D341Med (cell line): ENCODE measurements around the gene TECPR2.
"Not testable (repeated sequence)": the region's sequence is repeated elsewhere in the genome, so short reads cannot be mapped to it uniquely, and the experiment has no call there.

Source experiments
- DNase-seq: peaks from one replicate; pipeline ENCODE4 v3.0.0; 2012; ENCODE audit warnings: low spot score

The TECPR2 gene, protein sequence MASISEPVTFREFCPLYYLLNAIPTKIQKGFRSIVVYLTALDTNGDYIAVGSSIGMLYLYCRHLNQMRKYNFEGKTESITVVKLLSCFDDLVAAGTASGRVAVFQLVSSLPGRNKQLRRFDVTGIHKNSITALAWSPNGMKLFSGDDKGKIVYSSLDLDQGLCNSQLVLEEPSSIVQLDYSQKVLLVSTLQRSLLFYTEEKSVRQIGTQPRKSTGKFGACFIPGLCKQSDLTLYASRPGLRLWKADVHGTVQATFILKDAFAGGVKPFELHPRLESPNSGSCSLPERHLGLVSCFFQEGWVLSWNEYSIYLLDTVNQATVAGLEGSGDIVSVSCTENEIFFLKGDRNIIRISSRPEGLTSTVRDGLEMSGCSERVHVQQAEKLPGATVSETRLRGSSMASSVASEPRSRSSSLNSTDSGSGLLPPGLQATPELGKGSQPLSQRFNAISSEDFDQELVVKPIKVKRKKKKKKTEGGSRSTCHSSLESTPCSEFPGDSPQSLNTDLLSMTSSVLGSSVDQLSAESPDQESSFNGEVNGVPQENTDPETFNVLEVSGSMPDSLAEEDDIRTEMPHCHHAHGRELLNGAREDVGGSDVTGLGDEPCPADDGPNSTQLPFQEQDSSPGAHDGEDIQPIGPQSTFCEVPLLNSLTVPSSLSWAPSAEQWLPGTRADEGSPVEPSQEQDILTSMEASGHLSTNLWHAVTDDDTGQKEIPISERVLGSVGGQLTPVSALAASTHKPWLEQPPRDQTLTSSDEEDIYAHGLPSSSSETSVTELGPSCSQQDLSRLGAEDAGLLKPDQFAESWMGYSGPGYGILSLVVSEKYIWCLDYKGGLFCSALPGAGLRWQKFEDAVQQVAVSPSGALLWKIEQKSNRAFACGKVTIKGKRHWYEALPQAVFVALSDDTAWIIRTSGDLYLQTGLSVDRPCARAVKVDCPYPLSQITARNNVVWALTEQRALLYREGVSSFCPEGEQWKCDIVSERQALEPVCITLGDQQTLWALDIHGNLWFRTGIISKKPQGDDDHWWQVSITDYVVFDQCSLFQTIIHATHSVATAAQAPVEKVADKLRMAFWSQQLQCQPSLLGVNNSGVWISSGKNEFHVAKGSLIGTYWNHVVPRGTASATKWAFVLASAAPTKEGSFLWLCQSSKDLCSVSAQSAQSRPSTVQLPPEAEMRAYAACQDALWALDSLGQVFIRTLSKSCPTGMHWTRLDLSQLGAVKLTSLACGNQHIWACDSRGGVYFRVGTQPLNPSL (N-terminal part only)

DNA sequence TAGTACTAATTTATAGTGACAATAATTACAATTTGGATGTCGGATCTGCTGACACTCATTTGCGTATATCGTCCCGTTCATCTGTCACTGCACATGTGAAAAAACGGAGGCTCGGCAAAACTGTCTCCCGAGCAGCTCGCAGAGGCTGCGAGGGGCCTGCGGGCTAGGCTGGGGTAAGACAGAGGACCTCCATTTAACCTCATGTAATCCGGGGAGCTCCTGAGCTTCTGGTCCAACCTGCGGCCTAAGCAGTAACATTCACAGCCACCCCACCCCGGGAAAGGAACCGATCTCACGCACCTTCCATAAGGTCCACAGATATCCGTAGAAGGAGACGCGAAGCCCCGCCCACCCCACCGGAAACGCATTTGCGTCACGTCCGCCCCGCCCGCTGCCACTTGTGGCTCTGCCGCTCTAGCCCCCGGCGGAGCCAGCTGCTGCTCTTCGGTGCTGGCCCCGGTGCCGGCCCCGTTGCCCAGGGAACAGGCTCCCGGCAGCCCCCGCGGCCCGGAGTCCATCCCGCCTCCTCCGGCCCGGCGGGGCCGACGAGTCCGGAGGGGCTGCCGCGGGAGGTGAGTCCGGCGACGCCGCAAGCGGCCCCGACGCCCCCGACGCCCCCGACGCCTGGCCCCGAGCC lies at the start of gene TECPR2, which contains the start of gene CINP:
TSS of gene TECPR2 (plus strand) at position 397 of the 637 bp plus-strand sequence. CDS start 13,781 bp downstream, outside the sequence.
TSS of gene CINP (minus strand) at position 346 of the 637 bp plus-strand sequence. CDS start at position 307, 39 bp downstream.
- peak; percentile 99 for DNase-seq

DNA sequence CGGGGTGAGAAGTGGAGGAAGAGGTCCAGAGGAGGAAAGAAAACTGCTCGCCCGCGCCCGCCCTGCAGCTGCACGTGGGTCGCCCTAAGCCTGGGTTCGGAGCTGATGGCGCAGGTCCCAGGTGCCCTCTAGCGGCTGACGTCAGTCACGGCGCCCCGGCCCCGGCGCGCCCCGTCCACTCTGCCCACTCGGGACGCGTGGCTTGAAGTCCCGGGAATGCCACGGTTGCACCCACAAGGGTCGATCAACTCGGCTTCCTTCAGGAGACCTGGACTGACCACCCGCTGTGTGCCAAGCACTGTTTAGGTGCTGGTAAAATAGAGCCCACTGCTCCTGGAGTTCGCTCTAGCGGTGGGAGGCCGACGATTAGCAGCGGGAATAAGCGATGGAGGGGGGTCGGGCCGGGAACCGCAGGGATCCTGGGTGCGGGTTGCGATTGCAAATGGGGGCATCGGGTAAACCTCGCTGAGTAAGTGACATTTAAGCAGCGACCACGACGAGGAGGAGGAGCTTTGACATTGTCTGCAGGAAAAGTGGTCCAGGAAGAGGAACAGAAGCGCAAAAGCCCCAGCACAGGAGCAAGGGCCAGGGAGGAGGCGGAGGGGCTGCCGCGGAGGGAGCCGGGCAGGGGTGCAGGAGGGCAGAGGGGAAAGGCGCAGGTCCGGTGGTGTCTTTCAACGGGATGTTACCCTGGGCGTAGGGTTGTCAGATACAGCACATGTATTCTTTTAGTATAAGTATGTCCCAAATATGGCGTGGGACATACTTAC lies 48.3 kb upstream of the TECPR2 start:
- DNase-seq = peak; percentile 91

DNA sequence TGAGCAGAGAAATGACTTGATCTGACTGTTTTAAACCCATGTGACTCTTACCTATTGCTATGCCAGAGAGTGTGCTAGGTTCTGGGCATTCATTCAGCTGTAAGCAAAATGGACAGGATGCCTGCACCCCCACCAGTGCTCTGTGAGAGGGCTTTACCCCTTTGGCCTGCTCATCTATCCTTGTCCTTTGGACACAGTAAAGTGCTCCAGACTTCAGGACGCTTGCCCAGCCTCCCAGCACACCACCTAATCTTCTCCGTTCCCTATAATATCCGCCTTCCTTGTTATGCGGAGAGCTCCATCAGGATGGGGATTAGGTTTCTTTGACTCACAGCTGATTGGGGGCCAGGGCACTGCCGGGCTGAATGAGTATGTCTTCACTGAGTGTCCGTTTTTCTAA lies 47.6 kb upstream of the TECPR2 start:
- DNase-seq = no peak

DNA sequence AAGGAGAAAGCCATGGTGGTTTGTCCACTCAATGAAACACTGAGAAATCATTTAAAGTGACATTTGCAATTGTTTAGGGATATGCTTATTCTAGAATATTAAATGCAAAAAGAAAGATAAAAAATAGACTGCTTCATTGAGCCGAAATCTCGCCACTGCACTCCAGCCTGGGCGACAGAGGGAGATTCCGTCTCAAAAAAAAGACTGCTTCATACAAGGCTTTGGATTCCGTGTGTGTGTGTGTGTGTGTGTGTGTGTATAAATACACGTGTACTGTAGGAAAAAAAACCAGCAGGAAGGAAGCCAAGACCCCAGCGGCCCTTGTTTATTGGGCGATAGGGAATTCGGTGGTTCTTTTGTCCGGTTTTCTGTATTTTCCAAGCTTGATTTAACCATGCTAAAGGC lies 46.4 kb upstream of the TECPR2 start:
- DNase-seq = no peak

DNA sequence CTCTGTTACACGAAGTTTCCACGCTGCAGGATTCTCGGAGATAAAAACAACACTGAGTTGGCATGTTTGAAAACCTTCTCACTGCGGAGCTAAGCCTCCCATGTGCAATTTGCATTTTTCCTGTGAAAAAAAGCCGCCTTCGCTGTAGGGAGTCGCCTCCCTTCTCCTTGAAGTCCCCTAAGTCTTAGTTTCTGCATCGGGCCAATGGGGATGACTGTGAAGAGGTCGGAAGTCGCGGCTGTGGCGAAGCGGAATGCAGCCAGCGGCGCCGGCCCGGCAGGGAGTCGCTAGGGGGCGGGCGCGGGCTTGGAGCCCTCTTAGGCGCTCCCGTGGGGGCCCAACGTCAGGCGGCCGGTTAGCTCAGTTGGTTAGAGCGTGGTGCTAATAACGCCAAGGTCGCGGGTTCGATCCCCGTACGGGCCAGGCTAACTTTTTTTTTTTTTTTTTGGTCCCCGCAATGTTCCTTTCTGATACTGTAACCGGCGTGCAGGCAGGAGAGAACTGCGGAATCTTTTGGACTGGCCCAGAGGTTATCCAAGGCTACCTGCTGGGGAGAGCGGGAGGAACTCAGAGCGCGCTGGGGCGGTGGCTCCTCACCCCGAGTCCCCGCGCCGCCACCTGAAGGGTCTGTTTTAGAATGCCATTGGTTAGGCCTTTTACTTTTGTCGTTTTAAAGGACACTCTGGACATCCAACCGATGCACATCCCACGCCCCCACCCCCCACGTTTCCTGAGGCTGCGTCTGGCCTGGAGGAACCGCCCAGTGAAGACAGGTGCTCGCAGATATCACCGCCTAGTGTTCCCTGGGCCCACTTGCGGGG lies 45.8 kb upstream of the TECPR2 start:
- DNase-seq = peak; percentile 95

DNA sequence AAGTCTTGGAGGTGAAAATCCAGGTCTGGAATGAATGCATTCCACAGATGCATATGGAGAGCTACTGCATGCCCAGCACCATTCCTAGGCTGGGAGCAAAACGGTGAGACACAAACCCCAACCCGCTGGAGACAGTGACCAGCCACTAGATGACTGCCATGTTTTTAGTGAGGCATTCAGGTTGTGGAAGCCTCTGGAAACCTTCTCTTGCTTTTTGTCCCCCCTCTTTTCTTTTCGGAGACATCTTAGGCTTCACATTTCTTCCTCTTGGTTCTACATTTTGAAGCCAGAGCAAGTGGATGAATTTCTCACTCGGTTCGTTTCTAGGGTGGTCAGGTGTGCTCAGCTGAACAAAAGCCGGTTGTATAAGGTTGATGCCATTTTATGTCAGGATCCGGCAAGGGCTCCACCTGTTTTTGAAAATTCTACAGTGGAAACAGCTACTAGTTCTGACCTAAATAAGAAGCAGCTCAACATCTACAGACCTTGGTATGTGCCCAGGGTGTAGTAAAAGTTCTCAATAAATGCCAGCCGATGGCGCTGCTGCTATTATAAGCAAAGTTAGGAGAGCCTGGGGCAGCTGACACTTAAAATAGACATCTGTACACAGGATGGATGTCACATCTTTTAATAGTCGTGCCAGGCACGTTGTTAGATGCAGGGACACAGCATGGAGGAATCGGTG lies 45.0 kb upstream of the TECPR2 start:
- no peak for DNase-seq

DNA sequence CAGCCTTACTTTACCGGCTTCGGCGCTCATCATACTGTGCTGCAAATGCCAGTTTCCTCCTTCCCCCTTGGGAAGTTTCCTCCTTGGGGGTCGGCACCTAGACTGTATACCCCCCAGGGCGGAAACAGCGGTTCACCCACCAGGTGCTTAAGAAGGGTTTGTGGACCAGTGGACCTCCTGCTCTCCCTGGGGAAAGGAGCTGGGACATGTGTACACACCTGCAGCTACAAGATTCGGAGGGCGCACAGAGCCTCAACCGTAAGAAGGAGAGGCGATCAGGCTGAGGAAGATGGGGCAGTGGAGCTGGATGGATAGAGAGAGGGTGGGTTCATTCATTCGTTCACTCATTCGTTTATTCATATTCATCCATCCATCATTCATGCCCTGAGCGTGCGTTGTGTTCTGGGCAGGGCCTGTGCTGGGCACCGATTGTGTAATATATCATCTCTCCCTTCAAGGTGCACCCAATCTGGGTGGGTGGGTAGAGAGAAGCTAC lies 43.9 kb upstream of the TECPR2 start:
- no peak for DNase-seq

DNA sequence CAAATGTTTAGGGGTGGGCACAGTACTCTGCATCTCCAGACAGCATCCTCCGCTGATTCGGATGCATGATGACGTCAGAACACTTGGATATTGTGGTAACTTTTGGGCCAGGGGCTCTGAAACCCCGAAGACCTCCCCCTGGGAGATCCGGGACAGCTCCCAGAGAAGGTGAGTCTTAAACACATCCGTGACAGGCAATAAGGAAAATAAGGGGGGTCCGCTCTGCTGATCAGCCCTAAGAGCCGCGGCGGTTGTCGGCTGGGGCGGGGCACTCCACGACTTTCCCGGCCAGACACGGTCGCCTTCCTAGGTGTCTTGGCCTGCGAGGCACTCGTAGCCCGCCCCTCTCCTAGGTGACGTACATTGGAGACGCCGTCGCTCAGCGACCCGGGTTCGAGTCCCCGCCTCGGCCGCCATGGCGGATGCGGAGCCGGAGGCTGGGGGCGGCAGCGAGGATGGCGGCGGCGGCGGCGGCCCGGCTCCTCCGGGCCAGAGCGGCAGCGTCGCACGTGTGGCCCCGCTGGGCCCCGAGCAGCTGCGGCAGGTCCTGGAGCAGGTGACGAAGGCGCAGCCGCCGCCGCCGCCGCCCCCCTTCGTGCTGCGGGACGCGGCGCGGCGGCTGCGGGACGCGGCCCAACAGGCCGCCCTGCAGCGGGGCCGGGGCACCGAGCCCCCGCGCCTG lies 43.2 kb upstream of the TECPR2 start, which contains the start of gene ZNF839:
TSS of gene ZNF839 (plus strand) at position 396 of the 682 bp plus-strand sequence. CDS start at position 416, 20 bp downstream.
- peak; percentile 90 for DNase-seq

DNA sequence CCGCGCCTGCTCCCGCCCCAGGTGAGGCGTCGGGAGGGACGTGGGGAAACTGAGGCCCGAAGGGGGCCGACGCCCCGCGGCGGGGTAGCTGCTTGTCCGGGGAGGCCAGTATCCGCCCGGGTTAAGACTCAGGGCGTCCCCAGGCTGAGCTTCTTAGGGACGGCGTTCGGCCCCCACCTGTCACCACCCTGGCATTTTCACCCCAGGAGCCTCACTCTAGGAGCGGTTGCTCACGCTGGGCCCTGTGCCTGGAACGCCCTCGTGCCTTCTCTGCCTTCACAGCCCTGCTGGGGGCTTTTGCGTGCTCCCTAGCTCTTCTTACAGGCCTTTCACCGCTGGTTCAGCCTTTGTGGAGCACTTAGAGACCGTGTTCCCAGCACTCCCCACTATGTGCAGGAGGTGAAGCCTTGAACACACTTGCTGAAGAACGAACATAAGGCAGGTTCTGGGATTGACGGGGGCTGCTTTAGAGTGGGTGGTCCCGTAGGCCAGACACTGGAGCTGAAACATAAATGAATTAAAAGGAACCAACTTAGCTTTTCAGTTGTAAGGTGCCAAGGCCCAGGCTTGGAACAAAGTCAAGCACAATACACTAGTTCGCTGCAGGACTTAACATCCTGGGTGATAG lies 42.6 kb upstream of the TECPR2 start:
- no peak for DNase-seq

DNA sequence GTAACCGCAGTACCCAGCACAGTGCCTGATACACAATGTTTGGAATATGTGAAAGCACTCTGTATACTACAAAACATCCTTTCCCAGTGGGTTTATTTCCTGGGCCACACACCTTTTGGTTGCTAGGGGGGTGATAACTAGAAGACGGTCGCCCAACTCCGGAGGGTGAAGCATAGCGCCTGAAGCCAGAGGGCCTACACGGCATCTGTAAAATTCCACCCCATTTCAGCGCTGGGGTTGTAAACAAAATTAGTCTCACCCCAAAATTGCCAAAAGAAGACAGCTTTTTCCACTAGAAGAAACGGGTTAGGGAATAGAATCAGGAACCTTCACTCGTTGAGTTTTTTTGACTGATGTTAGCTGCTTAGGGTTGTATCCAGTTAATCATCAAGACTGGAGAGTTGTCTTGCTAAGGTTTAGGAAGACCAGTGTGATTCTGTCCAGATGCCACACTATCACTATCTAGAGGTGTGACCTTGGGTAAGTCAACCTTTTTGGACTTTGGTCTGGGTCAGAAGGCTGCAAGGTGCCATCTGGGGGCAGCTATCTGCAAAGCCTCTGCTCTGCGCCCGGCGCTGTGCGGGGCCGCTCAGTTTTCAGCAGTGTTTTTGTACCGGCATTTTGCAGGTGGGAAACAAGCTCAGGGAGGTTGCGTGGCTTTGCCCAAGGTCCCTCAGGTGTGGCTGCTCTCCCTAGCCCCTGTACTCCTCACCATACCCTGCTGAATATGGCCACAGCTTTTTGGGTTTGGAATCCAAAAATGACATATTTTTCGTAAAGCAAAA lies 41.9 kb upstream of the TECPR2 start:
- no peak for DNase-seq

DNA sequence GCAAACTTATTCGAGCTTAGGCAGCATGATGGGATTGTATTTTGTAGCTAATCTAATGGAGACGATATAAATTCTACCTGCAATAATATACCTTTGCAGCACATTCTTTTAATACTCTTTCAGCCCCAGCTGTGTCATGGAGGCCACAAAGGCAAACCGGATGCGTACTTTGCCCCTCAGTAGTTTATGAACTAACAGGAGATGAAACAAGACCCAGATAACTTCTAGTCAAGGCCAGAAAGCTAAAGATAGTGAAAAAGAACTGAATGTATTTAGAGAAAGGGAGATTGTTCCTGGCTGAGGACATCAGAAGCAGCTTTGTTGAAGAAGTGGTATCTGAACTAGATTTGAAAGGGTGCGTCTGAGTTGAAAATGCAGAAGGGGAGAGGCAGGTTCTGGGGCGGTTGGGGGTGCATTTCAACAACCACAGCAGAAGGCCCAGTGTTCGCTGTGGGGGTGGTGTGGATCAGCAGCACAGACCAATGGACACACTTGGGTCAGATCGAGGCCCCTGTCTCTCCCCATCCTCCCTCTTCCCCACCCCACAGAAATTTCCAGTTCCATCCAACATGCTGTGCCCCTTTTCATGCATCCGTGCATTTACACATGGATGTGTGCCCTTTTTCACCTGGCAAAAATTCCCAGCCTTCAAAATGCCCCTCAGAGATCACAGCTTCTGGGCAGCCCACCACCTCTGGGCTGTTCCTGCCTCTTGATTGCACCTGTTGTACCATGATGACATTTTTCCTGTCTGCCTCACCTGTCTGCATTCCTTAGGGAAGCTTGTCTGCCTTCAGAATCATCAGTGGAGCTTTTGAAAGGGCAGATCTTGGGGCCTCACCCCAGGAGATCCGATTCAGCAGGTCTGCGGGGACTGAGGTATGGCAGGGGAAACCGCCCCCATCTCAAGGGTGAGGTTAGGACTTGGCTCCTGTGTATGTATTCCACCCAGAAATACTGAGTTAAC lies 41.0 kb upstream of the TECPR2 start:
- DNase-seq = no peak

DNA sequence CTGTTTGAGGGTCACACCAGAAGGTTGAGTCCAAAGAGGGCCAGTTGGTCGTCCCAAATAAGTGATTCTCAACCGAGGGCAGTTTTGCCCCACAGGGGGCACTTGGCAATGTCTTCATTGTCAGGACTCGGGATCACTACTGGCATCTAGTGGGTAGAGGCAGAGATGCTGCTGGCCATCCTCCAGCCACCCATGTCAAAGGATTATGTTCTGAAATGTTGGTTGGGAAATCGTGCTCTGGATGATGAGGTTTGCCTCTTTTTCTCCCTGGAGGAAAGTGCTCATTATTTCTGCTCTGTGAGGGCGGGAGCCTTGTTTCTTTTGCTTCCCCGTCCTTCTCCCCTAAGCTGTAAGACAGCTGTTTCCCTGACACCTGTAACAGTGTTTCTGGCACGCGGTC lies 39.6 kb upstream of the TECPR2 start:
- peak; percentile 72 for DNase-seq

DNA sequence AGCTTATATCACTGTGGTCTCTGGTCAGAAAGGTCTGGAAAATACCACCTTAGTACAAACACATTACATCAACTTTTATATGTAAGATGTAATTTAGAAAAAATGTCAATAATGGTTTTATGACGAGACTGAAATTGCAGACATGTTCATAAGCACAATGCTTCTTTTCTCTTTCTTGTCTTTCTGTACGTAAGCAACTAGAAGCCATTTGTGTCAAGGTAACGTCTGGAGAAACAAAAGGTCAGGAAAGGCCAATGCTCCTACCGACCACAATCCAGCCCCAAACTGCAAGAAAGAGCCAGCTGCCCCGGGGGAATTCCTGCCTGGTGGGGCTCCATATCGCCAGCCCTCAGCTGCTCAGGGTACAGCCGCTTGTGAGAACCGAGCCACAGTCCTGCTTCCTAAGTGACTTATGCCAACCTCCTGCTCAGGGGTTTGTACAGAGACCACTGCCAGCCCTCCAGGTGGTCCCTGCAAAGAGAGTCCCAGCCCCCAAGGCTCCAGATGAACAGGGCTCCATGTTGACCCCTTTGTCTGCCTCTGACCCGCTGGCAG lies 36.9 kb upstream of the TECPR2 start:
- no peak for DNase-seq

DNA sequence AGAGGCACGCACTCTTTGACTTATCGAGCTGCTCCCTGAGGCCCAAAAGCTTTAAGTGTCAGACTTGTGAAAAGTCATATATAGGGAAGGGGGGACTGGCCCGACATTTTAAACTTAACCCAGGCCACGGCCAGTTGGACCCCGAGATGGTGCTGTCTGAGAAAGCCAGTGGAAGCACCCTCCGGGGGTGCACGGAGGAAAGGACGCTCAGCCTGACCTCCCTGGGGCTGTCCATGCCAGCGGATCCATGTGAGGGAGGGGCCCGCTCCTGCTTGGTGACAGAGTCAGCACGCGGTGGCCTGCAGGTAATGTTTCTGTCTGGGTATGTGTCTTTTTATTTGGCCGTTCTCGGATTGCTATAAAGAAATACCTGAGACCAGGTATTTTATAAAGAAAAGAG lies 36.2 kb upstream of the TECPR2 start:
- DNase-seq = no peak

DNA sequence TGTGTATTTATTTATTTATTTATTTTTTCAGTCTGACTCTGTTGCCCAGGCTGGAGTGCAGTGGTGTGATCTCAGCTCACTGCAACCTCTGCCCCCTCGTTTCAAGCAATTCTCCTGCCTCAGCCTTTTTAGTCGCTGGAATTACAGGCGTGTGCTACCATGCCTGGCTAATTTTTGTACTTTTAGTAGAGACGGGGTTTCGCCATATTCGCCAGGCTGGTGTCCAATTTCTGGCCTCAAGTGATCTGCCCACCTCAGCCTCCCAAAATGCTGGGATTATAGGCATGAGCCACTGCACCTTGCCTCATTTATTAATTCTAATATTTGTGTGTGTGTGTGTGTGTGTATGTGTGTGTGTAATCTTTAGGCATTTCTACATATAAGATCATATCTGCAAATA lies 33.4 kb upstream of the TECPR2 start:
- not testable (repeated sequence) for DNase-seq

DNA sequence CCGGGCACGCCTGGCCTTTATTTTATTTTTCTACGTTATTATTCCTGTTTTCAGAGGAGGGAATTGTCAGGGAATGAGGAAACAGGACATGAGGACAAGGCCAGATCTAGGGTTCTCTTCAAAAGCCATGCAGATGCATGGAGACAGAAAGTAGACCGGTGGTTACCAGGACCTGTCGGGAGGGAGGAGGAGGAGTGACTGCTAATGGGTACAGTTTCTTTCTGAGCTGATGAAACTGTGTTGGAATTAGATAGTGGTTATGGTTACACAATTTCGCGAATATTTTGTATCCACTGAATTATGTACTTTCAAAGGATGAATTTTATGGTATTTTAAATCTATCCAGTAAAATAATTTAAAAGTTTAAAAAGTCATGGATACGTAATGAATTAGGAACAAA lies 31.9 kb upstream of the TECPR2 start:
- no peak for DNase-seq
